Activated CD4-positive, alpha-beta T cell treated with anti-CD3 and anti-CD28 coated beads, Interleukin-2, amount 50 U/mL, for 1 hour (primary cell): ENCODE measurements around the gene KIRREL3.
"Not testable (repeated sequence)": the region's sequence is repeated elsewhere in the genome, so short reads cannot be mapped to it uniquely, and the experiment has no call there.

Experiments used
- DNase-seq: peaks from one replicate; pipeline ENCODE4 v3.0.0-alpha.2; 2020

Gene KIRREL3

DNA sequence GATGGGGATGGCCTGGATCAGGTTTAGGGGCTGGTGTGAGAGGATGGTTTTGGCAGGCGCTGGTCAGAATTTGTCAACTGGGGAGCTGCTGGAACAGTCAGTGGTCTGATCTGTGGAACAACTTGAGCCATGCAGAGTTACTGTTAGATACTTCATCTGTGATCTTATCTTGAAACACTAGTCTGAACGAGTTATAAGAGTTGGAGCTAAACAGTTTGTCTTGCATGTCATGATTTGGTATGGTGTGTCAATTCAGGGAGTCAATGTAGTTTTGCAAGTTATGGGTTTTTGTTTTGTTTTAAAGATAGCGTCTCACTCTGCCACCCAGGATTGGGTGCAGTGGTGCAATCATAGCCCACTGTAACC, 591.0 kb downstream of the KIRREL3 start:
- DNase-seq = no peak

DNA sequence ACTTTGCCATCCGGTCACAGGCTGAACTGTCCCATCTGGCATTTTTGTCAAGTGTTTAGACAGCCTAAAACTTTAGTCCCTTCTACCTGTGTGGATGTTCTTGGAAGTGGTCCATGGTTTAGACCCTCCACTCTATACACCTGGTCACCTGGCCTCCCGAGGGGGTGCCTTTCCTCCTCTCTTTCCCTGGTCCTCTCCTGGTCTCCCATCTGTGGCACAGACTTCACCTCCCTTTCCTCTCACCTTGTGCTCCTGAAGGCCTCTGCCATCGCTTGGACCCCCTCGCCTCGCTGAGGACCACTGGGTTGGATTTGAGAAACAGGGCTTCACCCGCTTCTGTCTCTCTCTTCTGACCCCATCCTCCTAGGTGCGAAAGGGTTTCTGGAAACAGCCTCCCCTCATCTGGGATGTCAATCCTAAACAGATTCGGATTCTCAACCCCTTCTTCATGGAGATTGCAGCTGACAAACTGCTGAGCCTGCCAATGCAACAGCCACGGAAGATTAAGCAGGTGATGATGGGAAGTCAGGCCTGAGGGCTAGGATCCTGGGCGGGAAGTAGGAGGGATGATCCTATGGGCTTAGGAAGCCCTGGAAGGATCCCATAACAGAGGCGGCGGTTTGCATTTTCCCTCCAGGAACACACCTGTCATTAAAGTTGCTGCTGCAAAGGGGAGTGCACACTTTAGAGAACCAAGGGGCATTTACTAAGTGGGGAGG, 591.5 kb downstream of the KIRREL3 start:
- no peak for DNase-seq

DNA sequence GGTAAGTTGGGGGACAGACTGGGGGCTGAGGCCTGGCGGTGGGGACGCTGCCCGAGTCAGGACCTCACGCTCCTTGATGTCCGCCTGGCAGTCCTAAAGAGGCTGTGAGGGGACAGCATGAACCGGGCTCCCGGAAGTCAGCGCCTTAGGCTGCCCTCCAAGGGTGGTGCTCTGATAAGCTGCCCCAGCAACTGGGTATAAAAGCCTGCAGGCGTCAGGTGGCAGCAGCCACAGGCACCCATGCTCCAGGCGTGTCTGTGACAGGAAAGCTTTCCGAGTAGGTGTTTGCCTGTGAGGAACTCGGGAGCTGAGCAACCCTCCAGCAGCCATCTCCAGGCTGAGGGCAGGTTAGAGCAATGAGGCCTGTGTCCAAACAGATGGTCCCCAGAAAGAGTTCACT, 592.1 kb downstream of the KIRREL3 start:
- no peak for DNase-seq

DNA sequence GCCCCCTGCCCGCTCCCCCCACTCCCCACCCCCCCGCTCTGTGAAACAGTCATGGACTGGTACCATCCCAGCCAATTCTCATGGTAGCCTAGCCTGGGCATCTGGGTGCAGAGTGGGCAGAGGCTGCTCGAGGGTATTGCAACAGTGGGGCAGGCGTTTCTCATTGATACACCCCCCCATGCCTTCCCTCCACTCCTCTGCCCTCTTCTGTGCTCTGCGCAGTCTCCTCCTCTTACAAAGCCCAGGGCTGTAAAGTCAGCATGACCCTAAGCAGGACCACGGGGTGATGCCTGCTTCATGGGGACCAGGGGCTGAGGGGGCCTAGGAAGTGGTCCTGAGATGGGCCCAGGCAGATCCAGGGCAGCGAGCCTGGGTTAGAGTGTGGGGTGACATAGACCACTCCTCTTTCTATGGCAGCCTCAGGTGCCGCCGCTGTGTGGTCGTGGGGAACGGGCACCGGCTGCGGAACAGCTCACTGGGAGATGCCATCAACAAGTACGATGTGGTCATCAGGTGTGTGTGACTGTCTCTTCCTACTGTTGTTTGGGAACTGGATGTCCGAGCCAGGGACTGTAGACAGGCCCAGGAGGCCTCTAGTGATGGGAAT, 592.8 kb downstream of the KIRREL3 start:
- DNase-seq = no peak

DNA sequence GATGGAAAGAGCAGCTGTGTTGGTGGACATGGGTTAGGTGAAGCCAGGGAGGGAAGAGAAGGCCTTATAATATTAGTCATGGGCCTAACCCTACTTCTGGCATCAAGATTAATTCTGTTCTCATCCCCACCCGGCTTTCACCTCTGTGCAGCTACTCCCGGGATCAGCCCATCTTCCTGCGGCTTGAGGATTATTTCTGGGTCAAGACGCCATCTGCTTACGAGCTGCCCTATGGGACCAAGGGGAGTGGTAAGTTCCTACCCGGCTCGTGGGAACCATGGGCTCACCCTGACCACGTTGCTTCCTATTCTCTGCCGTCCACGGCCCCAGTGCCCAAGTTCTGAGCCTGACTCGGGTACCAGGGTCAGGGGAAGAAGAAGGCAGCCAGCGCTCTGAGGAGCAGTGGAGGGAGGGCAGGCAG, 593.5 kb downstream of the KIRREL3 start:
- no peak for DNase-seq

DNA sequence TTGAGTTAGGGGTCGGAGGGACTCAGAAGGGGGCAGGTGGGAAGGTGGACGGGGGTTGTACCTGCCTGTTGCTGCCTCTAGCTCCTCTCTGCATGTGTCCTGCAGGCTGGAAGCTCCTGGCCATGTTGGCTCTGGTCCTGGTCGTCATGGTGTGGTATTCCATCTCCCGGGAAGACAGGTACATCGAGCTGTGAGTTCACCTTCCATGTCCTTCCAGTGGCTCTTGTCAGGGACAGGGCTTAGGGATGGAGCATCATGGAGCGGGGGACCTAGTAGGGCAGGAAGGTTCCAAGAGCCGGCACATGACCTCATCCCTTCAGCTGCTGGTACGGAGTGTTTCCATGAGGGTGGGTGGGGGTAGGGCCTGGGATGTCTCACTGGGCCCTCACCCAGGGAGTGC, 594.2 kb downstream of the KIRREL3 start:
- DNase-seq = no peak

DNA sequence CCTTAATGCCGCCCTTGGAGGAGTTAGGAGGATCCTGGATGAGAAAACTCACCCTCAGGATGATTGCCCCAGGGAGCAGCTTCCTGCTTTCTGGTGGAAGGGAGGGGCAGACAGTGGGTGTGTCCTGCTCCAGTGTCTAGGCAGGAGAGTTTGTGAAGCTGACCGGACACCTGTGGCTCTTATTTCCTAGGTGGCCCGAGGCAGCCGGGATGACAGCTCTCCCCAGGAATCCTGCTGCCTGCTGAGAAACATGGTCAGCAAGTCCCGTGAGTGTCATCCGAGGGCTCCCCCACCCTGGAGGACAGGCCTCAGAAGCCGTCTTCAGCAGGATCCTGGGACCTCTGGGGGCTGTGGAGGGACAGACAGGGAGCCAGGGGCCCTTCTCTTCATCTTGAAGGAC, 594.7 kb downstream of the KIRREL3 start:
- no peak for DNase-seq

DNA sequence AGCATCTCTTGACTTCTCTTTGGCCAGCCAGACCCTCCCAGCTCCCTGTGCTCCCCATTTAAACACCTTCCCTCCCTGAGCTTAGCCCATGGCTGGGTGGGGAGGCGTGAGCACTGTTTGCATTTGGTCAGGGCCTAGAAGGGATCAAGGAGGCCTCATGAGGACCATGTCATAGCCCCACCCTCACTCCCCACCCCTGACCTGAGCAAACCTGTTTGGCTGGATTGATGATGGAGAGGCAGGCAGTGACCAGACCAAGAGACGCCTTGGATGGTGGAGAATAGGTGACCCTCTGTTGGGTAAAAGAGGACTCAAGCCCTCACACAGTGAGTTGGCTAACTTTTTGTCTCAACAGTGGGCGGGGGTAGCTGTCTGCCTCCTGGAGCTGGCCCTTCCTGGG, 595.2 kb downstream of the KIRREL3 start:
- DNase-seq = no peak

DNA sequence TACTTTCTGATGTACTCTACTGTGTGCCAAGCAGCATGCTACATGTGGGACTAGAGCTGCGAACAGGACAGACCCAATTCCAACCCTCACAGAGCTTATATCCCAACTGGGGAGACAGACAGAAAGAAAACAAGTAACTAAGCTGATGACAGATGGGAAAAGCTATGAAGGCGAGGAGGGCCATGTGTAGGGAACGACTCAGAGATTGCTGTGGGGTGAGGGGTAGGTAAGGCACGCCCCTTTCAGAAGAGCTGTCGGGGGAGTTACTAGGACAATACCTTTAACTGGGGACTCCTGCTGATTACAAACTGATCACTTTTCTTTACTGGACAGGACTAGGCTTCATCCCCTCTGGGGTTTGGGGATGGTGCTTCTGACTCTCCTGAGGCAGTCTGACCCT, 596.2 kb downstream of the KIRREL3 start:
- DNase-seq = no peak

DNA sequence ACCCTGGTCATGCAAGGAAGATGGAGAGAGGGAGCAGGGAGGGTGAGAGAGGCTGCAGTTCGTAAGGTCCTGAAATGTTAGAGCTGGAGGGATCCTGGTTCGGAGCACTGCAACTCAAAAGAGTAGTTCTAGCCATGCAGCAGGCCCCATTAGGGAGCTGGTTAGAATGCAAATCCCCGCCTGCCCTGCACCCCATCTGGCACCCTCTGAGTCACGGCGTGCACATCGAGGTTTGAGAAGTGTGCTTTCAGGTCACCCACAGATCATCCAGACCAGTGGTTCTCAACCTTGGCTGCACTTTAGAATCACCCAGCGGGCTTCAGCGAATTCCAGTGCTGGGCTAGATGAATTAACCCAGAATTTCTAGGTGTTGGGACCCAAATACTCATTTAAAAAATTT, 596.9 kb downstream of the KIRREL3 start:
- no peak for DNase-seq

DNA sequence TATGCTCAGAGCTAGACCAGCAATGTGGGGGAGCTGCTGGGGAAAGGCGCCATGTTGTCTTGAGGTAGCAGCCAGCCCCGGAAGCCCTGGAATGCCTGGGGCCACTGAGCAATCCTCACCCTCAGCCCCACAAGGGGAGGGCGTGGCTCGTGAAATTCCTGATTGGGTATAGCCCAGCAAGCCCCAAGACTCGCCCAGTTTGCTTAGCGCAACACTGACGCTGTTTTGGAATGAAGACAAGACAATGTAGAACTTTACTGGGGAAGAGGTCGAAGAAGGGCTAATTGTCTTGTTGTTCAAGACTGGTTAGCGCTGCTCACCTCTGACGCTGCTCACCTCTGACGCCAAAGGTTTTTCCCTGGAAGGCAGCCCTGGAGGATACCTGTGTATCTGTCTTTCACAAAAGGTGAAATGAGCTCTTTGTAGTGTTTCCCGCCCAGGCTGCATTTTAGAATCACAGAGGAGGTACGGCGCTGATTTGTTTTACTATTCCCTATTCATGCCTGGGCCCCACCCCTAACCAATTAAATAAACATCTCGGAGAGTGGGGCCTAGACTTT, 597.5 kb downstream of the KIRREL3 start:
- DNase-seq = no peak

DNA sequence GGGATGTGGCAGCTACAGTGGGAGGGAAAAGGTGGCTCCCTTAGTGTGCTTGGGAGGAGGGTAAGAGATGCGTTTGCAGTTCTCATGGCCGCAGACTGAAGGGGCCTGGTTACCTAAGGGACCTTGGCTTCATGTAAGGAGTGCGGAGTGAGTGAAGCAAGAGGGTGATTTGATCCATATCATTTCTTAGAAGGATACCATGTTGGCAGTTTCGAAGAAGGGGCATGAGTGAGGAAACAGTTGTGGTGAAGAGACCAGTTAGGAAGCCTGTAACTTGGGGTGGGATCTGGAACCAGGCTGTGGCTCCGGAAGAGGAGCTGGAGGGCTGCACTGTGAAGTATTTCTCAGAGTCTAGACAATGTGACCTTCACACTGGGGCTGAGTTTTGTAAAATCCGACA, 600.1 kb downstream of the KIRREL3 start:
- DNase-seq = no peak

DNA sequence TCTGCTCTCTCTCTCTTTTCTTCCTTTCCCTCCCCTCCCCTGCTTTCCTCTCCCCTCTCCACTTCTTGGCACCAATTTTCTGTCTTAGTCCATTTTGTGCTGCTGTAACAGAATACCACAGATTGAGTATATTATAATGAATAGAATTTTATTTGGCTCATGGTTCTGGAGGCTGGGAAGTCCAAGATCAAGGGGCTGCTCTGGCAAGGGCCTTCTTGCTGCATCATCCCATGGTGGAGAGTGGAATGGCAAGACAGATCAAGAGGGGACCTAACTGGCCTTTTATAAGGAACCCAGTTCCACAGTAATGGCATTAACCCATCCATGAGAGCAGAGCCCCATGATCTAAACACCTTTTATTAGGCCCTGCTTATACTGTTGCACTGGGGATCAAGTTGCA, 600.6 kb downstream of the KIRREL3 start:
- no peak for DNase-seq

DNA sequence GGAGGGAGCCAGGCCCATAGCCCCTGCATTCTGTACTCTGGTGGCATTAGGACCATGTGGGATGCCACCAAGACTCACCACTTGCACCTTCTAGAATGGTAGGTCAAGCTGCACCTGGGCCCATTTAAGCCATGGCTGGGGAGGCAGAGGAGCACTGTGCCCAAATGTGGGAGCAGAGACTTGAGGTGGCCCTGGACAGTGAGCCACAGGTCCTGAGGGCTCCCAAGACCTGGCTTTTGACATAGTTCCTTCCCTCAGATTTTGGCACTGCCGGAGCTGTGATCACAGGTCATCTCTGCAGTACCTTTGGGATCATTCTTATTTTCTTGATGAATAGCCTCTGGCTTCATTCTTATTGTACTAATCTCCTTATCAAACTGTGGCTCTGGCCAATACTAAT, 601.8 kb downstream of the KIRREL3 start:
- DNase-seq = no peak

DNA sequence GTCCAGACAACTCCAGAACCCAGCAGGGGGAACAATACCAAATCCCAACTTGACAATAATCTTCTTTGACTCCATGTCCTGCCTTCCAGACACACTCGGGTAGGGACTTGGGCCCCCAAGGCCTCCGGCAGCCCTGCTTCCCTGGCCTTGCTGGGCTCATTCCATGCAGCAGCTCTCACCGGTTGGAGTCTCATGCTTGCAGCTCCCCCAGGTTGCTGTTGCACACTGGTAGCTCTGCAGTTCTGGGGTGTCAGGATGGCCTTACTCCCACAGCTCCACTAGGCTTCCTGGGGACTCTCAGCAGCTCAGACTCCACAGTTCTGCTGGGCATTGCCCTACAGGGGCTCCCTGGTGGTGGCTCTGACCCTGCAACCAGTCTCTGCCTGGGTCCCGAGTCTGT, 602.3 kb downstream of the KIRREL3 start:
- no peak for DNase-seq

DNA sequence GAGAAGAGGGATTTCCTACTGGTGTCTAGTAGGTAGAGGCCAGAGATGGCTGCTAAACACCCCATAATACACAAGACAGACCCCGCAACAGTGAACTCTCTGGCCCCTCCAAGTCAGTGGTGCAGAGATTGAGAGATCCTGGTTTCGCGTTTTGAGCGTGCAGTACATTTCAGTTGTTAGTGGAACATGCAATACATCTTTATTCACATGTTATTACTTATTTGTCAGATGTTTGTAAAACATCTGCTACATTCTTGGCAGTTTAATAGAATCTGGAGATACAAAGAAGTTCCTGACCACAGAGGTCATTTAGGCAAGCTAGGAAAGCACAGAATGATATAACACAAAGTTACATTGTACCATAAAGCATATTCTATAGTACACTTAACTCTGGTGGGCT, 603.6 kb downstream of the KIRREL3 start:
- no peak for DNase-seq

DNA sequence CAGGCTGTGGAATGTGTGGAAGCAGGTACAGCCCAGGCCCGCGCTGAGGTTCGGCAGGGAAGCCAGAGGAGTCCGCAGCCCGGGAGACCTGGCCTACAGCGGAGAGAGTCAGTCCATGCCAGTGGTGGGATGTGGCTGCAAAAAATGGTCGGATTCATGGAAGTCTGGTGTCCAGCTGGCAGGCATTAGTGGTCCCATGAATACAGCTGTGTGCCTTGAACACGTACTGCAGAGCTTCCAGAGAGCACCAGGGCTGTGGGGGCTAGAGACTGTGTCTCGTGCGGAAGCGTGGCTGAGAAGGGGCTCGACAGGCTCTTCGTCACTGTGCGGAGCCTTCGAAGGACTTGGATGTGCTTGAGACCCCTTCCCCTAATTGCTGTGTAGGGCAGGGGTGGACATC, 604.3 kb downstream of the KIRREL3 start:
- not testable (repeated sequence) for DNase-seq

DNA sequence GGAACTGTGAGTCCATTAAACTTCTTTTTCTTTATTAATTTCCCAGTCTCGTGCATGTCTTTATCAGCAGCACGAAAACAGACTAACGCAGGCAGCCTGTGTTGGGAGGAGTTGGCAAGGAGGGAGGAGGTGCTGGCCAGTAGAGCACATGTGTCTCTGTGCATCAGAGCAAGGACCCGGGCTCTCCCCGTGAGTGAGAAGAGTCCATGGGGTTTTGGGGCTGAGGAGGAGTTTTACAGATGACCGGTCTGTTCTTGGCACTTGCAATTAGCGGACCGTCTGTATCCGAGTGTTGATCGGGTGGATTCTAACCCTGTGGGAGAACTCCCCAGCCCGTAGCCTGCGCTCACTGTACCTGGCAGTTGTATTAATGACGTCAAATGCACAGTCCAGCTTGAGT, 604.8 kb downstream of the KIRREL3 start:
- not testable (repeated sequence) for DNase-seq

DNA sequence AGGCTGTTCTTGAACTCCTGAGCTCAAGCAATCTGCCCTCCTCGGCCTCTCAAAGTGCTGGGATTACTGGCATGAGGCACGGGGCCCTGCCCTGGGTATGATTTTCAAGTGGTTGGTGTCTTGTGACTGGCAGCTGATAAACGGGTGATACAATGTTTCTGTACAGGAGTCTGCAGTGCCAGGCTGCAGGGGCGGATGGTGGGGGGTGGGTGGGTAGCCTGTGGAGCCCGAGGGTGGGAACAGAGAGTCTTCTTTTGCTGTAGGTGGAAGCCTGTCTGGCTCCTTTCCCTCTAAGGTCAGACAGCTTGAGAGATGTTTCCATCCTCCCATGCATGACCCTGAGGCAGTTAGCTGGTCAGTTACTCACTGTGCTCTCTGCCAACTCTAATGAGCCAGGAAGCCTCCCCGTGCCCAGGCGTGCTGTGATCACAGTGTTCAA, 605.9 kb downstream of the KIRREL3 start:
- not testable (repeated sequence) for DNase-seq

DNA sequence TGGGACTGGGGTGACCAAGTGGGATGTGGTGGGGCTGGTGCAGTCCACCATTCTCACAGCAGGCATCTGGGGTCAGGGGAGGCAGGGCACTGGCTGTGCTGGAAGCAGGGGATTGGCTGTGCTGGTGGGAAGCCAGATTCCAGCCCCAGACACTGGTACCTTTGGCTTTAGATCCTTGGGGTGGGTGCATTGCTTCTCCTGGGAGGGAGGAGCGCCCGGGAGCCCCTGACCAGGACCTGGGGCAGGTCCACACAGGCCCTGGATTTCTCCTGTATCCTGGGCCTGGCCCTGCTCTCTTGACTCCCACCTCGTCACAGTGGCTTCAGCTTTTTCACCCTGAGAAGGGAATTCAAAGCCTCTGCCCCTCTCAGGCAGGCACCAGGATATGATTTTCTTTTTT, 606.5 kb downstream of the KIRREL3 start:
- DNase-seq = no peak

DNA sequence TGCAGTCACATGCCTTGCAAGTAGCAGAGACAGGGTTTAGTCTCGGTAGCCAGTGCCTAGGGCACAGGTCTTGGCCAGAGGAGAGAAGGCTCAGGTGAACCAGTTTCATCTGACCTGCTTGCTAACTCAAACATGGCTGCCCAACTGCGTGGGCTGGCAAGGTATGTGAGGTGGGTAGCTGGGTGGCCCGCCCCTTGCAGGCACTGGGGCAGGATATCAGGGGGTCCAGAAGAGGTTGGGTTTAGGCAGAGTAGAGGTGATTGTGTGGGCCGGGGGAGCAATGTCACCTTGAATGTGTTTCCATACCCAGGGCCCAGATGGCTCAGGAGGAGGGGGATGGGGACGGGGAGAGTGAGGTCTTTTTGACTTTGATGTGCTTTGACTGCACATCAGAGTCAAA, 607.4 kb downstream of the KIRREL3 start:
- no peak for DNase-seq

DNA sequence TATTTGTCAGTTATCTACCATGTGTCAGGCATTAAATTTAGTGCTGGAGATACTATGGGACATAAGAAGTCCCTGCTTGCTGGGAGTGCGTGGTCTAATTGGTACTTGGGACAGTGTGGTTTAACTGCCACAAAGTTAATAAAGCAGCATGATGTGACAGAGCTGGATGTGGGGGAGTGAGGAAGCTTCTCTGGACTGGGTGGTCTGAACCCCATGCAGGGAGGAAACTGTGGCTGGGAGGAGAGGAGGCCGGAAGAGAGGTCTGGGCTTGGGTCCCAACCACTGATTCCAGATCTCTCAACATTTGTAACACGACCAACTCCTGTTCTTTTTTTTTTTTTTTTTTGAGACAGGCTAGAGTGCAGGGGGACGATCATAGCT, 607.9 kb downstream of the KIRREL3 start:
- DNase-seq = no peak

DNA sequence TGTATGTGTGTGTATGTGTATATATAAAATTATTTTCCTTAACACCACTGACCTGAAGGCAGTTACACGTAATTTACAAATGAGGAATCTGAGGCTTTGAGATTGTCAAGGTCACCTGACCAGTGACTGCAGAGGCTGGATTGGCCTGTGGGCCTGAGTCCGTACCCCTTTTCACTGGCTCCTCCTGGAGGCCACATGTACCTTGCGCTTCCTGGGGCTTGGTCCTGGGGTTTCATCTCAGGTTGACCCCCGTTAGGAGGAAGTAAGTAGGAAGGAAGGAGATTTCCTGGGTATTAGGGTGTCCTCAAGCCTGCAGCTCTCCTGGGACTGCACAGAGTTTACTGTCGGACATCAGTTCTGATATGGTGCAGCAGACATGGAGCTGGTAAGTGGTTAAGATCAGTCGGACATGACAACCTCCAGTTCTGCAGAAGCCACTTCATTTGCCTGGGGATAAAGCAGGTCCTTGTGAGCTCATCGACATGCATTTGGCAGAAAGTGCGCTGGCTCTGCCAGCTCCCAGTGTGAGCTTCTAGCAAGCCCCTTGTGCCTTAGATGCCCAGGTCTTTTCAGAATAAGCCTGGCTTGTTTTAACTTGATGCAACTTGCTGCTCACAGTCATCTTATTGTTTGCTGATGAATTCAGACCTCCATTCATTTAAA, 608.5 kb downstream of the KIRREL3 start:
- no peak for DNase-seq

DNA sequence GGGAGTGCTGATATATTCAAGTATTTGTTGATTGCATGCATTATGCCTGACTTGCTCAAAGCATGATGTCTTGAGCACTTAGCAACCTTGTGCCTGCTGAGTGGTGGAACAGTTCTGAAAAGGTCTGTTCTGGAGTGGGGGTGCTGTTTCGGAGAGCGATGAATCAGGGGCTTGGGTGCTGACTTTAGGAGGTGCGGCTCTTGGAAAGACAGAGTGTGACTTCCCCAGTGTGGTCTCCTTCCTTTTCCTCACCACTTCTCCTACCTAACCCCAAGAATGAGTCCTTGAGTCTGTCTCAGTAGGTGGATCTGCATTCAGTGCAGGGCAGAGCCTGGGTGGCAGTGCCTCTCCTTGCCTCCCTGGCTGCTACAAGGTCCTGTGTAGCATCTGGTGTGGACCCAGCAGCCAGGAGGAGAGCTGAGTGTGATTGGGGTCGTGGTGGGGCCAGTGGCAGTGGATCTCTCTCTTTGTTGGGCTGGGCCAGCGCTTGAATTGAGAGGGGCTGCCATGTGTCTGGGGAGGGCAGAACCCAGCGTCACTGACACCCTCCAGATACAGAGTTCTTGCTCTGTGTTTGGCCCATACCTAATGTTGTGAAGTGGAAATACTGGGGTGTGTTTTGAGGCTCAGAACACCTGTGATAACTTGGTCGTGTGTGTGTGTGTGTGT, 609.1 kb downstream of the KIRREL3 start:
- DNase-seq = no peak
